C4-2B (cell line): ENCODE results near the gene UGT1A6.

Source experiments
- ZFX ChIP-seq: fragments of 450-650 bp; IDR thresholded peaks from 2 replicates; pipeline ENCODE4 v1.6.1; 2017
- TF ChIP-seq, protein P1 (sequence below): fragments of 450-650 bp; conservative IDR thresholded peaks from 2 replicates; pipeline ENCODE4 v1.5.1; 2017; ENCODE audit warnings: mild to moderate bottlenecking

DNA sequence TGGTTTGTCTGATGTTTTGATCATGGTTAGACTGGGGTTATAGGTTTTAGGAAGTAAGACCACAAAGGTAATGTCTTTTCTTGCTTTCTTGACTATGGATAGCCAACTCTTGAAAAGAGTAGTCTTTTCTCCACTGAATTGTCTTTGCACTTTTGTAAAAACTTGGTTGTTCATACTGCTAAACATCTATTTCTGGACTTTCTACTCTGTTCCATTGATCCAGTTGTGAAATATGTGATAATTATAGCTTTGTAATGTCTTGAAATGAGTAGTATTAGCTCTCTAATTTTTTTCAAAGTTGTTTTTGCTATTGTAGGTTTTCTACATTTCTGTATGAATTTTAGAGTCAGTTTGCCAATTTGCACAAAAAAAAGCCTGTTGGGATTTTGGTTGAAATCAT lies 34.1 kb upstream of the UGT1A6 start:
- TF ChIP-seq, protein P1, sequence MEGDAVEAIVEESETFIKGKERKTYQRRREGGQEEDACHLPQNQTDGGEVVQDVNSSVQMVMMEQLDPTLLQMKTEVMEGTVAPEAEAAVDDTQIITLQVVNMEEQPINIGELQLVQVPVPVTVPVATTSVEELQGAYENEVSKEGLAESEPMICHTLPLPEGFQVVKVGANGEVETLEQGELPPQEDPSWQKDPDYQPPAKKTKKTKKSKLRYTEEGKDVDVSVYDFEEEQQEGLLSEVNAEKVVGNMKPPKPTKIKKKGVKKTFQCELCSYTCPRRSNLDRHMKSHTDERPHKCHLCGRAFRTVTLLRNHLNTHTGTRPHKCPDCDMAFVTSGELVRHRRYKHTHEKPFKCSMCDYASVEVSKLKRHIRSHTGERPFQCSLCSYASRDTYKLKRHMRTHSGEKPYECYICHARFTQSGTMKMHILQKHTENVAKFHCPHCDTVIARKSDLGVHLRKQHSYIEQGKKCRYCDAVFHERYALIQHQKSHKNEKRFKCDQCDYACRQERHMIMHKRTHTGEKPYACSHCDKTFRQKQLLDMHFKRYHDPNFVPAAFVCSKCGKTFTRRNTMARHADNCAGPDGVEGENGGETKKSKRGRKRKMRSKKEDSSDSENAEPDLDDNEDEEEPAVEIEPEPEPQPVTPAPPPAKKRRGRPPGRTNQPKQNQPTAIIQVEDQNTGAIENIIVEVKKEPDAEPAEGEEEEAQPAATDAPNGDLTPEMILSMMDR = no peak
- no peak for TF ChIP-seq ZFX
